HepG2 (cell line): ENCODE measurements around the gene SMG7. TPM values are rescaled to one million over a fixed set of nuclear protein-coding genes. Genes with fewer than 3 reads are reported as not detected.

Experiments
- CREM ChIP-seq, 2 experiments: sonication (generic) in 1 of 2; formaldehyde crosslinking in 1 of 2; IDR thresholded peaks; 2 replicates each; pipeline versions ENCODE4 v1.4.0 to v1.6.1; 2016 to 2020; ENCODE audit warnings: antibody characterized with exemption in 1 of 2, mild to moderate bottlenecking in 1 of 2, missing genetic modification reagents in 1 of 2
- ETV6 ChIP-seq: sonication (generic); formaldehyde crosslinking; conservative IDR thresholded peaks from 2 replicates; pipeline ENCODE4 v1.4.0; 2020; ENCODE audit warnings: missing genetic modification reagents
- FOXA3 ChIP-seq: IDR thresholded peaks from 2 replicates; pipeline ENCODE4 v1.6.1; 2016; ENCODE audit warnings: missing genetic modification reagents, missing compliant biosample characterization
- GLI4 ChIP-seq: sonication (generic); formaldehyde crosslinking; IDR thresholded peaks from 2 replicates; pipeline ENCODE4 v1.5.1; 2020; ENCODE audit warnings: missing genetic modification reagents, mild to moderate bottlenecking, moderate library complexity, borderline replicate concordance
- GPBP1L1 ChIP-seq: sonication (generic); formaldehyde crosslinking; IDR thresholded peaks from 2 replicates; pipeline ENCODE4 v1.5.0; 2020; ENCODE audit warnings: mild to moderate bottlenecking, missing genetic modification reagents
- IRX3 ChIP-seq: sonication (generic); formaldehyde crosslinking; IDR thresholded peaks from 2 replicates; pipeline ENCODE4 v1.8.1; 2023; ENCODE audit warnings: mild to moderate bottlenecking, low read depth, missing genetic modification reagents, borderline replicate concordance
- MAZ ChIP-seq, 2 experiments: sonication (generic) in 1 of 2; formaldehyde crosslinking in 1 of 2; IDR thresholded peaks; 2 replicates each; pipeline versions ENCODE4 v1.5.0 to v1.6.1; 2012 to 2020; ENCODE audit warnings: low read depth in 2 of 2, mild to moderate bottlenecking in 2 of 2, borderline replicate concordance in 1 of 2, improper control_type of control experiment in 1 of 2, low read length in 1 of 2, missing genetic modification reagents in 1 of 2, moderate library complexity in 1 of 2
- MXD3 ChIP-seq: IDR thresholded peaks from 2 replicates; pipeline ENCODE4 v1.6.1; 2016; ENCODE audit warnings: mild to moderate bottlenecking, missing biosample characterization, missing genetic modification reagents
- NONO ChIP-seq, 2 experiments: fragments of 450-650 bp in 1 of 2; sonication (generic) in 1 of 2; formaldehyde crosslinking in 1 of 2; IDR thresholded peaks in 1 of 2; conservative IDR thresholded peaks in 1 of 2; 2 replicates each; pipeline versions ENCODE4 v1.6.1 to v1.8.0; 2017 to 2022; ENCODE audit warnings: mild to moderate bottlenecking in 1 of 2, missing genetic modification reagents in 1 of 2, moderate library complexity in 1 of 2
- PBX2 ChIP-seq: IDR thresholded peaks from 2 replicates; pipeline ENCODE4 v1.6.1; 2016; ENCODE audit warnings: control low read depth
- PHB2 ChIP-seq: fragments of 450-650 bp; IDR thresholded peaks from 2 replicates; pipeline ENCODE4 v1.6.1; 2018; ENCODE audit not compliant: partially characterized antibody
- RAD51 ChIP-seq: fragments of 450-650 bp; IDR thresholded peaks from 2 replicates; pipeline ENCODE4 v1.6.1; 2016; ENCODE audit warnings: borderline replicate concordance
- STAG1 ChIP-seq: sonication (generic); formaldehyde crosslinking; IDR thresholded peaks from 2 replicates; pipeline ENCODE4 v1.4.0; 2020; ENCODE audit warnings: missing genetic modification reagents
- THRA ChIP-seq: sonication (generic); formaldehyde crosslinking; IDR thresholded peaks from 2 replicates; pipeline ENCODE4 v1.4.0; 2020; ENCODE audit warnings: missing genetic modification reagents, borderline replicate concordance
- TMF1 ChIP-seq: sonication (generic); formaldehyde crosslinking; IDR thresholded peaks from 2 replicates; pipeline ENCODE4 v1.8.1; 2022; ENCODE audit warnings: low read depth, missing genetic modification reagents
- ZBTB25 ChIP-seq: IDR thresholded peaks from 2 replicates; pipeline ENCODE4 v1.6.1; 2018; ENCODE audit warnings: missing genetic modification reagents
- ZFP90 ChIP-seq: sonication (generic); formaldehyde crosslinking; IDR thresholded peaks from 2 replicates; pipeline ENCODE4 v1.8.0; 2022; ENCODE audit warnings: missing genetic modification reagents, mild to moderate bottlenecking, inconsistent platforms, borderline replicate concordance
- ZNF207 ChIP-seq: fragments of 450-650 bp; IDR thresholded peaks from 2 replicates; pipeline ENCODE4 v1.6.1; 2016; ENCODE audit warnings: antibody characterized with exemption, borderline replicate concordance
- ZNF800 ChIP-seq: sonication (generic); formaldehyde crosslinking; IDR thresholded peaks from 2 replicates; pipeline ENCODE4 v1.4.0; 2020; ENCODE audit warnings: missing genetic modification reagents
- ZNF883 ChIP-seq: sonication (generic); formaldehyde crosslinking; IDR thresholded peaks from 2 replicates; pipeline ENCODE4 v1.5.1; 2020; ENCODE audit warnings: mild to moderate bottlenecking, missing genetic modification reagents; ENCODE audit errors: not compliant biosample characterization
- polyA plus RNA-seq, 8 experiments: library from polyadenylated mRNA; depleted of rRNA in 3 of 8; stranded (reverse) in 7 of 8; unstranded in 1 of 8; fragments of >200 nt; fragmentation: Illumina TruSeq in 4 of 8; extraction: Trizol in 4 of 8; gene quantifications; 2 replicates each; pipeline versions ENCODE4 v1.2.1 to v1.2.3, GENCODE V29; 2011 to 2016; ENCODE audit warnings: low read depth in 4 of 8, missing spikeins in 1 of 8, mixed read lengths in 1 of 8; ENCODE audit not compliant: insufficient read depth in 1 of 8
- total RNA-seq, 5 experiments: library from RNA; depleted of rRNA; stranded (reverse); fragments of >200 nt; fragmentation: Illumina TruSeq; extraction: Trizol; gene quantifications; 2 replicates each; pipeline ENCODE4 v1.2.3, GENCODE V29; 2016; ENCODE audit warnings: low read depth in 1 of 5

Gene SMG7
- total and polyA plus RNA-seq, 2 of the 13 experiments (the other 11 are each of a cell fraction or from before 2014, with no cell fraction given) = 14.9 to 27.9 TPM

- no peak for TF ChIP-seq PBX2
- no peak; the same call in 1 of the 2 replicates for TF ChIP-seq MXD3 (CRISPR knock-in tag)
- no peak for TF ChIP-seq CREM (IDR thresholded peaks at IDR 0.05)
- TF ChIP-seq CREM (CRISPR knock-in tag; IDR thresholded peaks at IDR 0.05) = no peak
- no peak for TF ChIP-seq MAZ (IDR thresholded peaks at IDR 0.05; ENCODE audit: borderline replicate concordance, low read depth, low read length)
- no peak; the same call in 1 of the 2 replicates for TF ChIP-seq MAZ (CRISPR knock-in tag; IDR thresholded peaks at IDR 0.05; ENCODE audit: low read depth)
- 0 out of 2 replicates have a peak, but pooled peaks have one; percentile 11 for TF ChIP-seq FOXA3 (CRISPR knock-in tag)
- no peak for TF ChIP-seq GPBP1L1 (CRISPR knock-in tag)
- TF ChIP-seq PHB2 = no peak
- 0 out of 2 replicates have a peak, but pooled peaks have one; percentile 52 for TF ChIP-seq IRX3 (CRISPR knock-in tag)
- TF ChIP-seq GLI4 = peak; percentile 67; the same call in 1 of the 2 replicates
- TF ChIP-seq ZNF883 (CRISPR knock-in tag) = peak; percentile 50
- TF ChIP-seq ETV6 (CRISPR knock-in tag) = no peak; the same call in 1 of the 2 replicates
- TF ChIP-seq ZFP90 (CRISPR knock-in tag) = no peak
- TF ChIP-seq NONO (IDR thresholded peaks at IDR 0.05) = no peak
- TF ChIP-seq NONO (CRISPR knock-in tag; conservative IDR thresholded peaks at IDR 0.05) = peak; percentile 86
- TF ChIP-seq ZNF207 = no peak
- TF ChIP-seq STAG1 = no peak
- TF ChIP-seq RAD51 = no peak
- TF ChIP-seq THRA (CRISPR knock-in tag) = no peak
- no peak for TF ChIP-seq ZBTB25 (CRISPR knock-in tag)
- TF ChIP-seq TMF1 (CRISPR knock-in tag) = no peak
- no peak for TF ChIP-seq ZNF800 (CRISPR knock-in tag)
These were observed 1.1 kb upstream of the SMG7 start (continued) for GRCh38 chr1:183470961-183471742.
